K562 (cell line): Measurements from ENCODE around the gene ZNF768. TPM values are rescaled to one million over a fixed set of nuclear protein-coding genes. Genes with fewer than 3 reads are reported as not detected.
A peak's percentile ranks its signal among the peaks of the same experiment; 100 is the strongest.
"Not testable (repeated sequence)": the region's sequence is repeated elsewhere in the genome, so short reads cannot be mapped to it uniquely, and the experiment has no call there.

ENCODE experiments used
- ATAC-seq: fragments of 200-7000 bp; cut with Tn5 transposase; 3 replicates; pipeline ENCODE4 v1.9.1; 2020; ENCODE audit warnings: moderate library complexity
- BruUV-seq: library from RNA; stranded (reverse); fragments of 400-500 nt; replicated peaks from 2 replicates; lab custom pipeline; 2021; lab: Mats Ljungman, UMichigan
- CTCF ChIA-PET: fragments of 300-600 bp; formaldehyde crosslinking; extraction: SDS; loops from one replicate; lab custom pipeline; 2021; ENCODE audit warnings: low intra/inter-chr PET ratio; lab: Yijun Ruan, JAX
- POLR2A ChIA-PET: fragments of 300-600, 350-650 bp; sonication (Branson Sonifier 250); formaldehyde crosslinking; extraction: SDS; loops from one replicate; lab custom pipeline; 2021; ENCODE audit warnings: antibody characterized with exemption, inconsistent platforms; lab: Yijun Ruan, JAX
- DNase-seq, 4 experiments: peaks; one replicate each; pipeline versions ENCODE4 v3.0.0 to v3.0.0-alpha.2; 2011 to 2018; ENCODE audit warnings: low spot score in 3 of 4, mixed read lengths in 3 of 4; ENCODE audit errors: extremely low read depth in 1 of 4
- FAIRE-seq: peaks from 2 replicates; lab custom pipeline; 2011; peaks lifted over from hg19 to GRCh38; lab: Jason Lieb, UNC
- H2AFZ ChIP-seq: 2 replicates; pipeline ENCODE4 v1.6.0; 2011; ENCODE audit warnings: low read depth, low read length, control low read depth, inconsistent platforms
- H3K27ac ChIP-seq: fragments of 200-600 bp; 3 replicates; pipeline ENCODE4 v1.8.0; 2011; ENCODE audit warnings: low read depth, mild to moderate bottlenecking, control low read depth, inconsistent platforms, low read length, moderate library complexity, mixed read lengths; ENCODE audit errors: extremely low read depth
- H3K27me3 ChIP-seq, 2 experiments: fragments of 300-600 bp in 1 of 2; 2 replicates in 1 of 2; 3 replicates in 1 of 2; pipeline versions ENCODE4 v1.6.0 to v1.8.0; 2011; ENCODE audit warnings: inconsistent platforms in 2 of 2, low read length in 2 of 2, mild to moderate bottlenecking in 1 of 2, mixed read lengths in 1 of 2, moderate library complexity in 1 of 2; ENCODE audit not compliant: control insufficient read depth in 2 of 2, insufficient read depth in 2 of 2
- H3K36me3 ChIP-seq: fragments of 300-600 bp; 3 replicates; pipeline ENCODE4 v1.8.0; 2011; ENCODE audit warnings: mild to moderate bottlenecking, low read length, inconsistent platforms; ENCODE audit not compliant: control insufficient read depth, insufficient read depth
- H3K4me1 ChIP-seq, 2 experiments: fragments of 200-600 bp in 1 of 2; replicated peaks in 1 of 2; 2 replicates in 1 of 2; 3 replicates in 1 of 2; pipeline versions ENCODE4 v1.5.1 to v1.8.0; 2011; ENCODE audit warnings: inconsistent platforms in 2 of 2, low read length in 2 of 2, mild to moderate bottlenecking in 1 of 2, mixed read lengths in 1 of 2, moderate library complexity in 1 of 2; ENCODE audit not compliant: control insufficient read depth in 2 of 2, insufficient read depth in 2 of 2
- H3K4me2 ChIP-seq: 2 replicates; pipeline ENCODE4 v1.6.1; 2011; ENCODE audit warnings: low read length, control low read depth, inconsistent platforms, mixed read lengths; ENCODE audit not compliant: insufficient read depth
- H3K4me3 ChIP-seq: fragments of 200-600 bp; sonication (generic), shearing (Covaris generic); 2 replicates; pipeline ENCODE4 v1.5.1; 2016; ENCODE audit warnings: control low read depth, inconsistent platforms
- H3K79me2 ChIP-seq: fragments of 200-600 bp; 3 replicates; pipeline ENCODE4 v1.8.0; 2011; ENCODE audit warnings: low read length, inconsistent platforms; ENCODE audit not compliant: control insufficient read depth, insufficient read depth
- H3K9ac ChIP-seq, 2 experiments: 2 replicates each; pipeline versions ENCODE4 v1.6.0 to v1.6.1; 2011; ENCODE audit warnings: low read depth in 2 of 2, low read length in 2 of 2, control low read depth in 1 of 2, inconsistent platforms in 1 of 2, mild to moderate bottlenecking in 1 of 2, mixed read lengths in 1 of 2; ENCODE audit not compliant: insufficient read depth in 1 of 2
- H3K9me1 ChIP-seq: one replicate; pipeline ENCODE4 v1.6.0; 2011; ENCODE audit warnings: inconsistent platforms, mild to moderate bottlenecking, low read length, moderate library complexity; ENCODE audit not compliant: control insufficient read depth, insufficient read depth
- H3K9me3 ChIP-seq: replicated peaks from 2 replicates; pipeline ENCODE4 v1.5.1; 2011; ENCODE audit warnings: low read depth, low read length, inconsistent platforms; ENCODE audit not compliant: control insufficient read depth, insufficient read depth
- H4K20me1 ChIP-seq: replicated peaks from 2 replicates; pipeline ENCODE4 v1.6.1; 2011; ENCODE audit warnings: low read length, inconsistent platforms, mixed read lengths; ENCODE audit not compliant: control insufficient read depth, insufficient read depth
- ARID1B ChIP-seq: fragments of 450-650 bp; IDR thresholded peaks from 2 replicates; pipeline ENCODE4 v1.6.1; 2016; ENCODE audit warnings: antibody characterized with exemption, mild to moderate bottlenecking, inconsistent platforms
- ESRRB ChIP-seq: fragments of 250-450 bp; sonication (Bioruptor Pico); IDR thresholded peaks from 2 replicates; pipeline ENCODE4 v1.5.0; 2020; ENCODE audit warnings: mild to moderate bottlenecking, moderate library complexity, borderline replicate concordance
- STAG1 ChIP-seq: sonication (generic); formaldehyde crosslinking; IDR thresholded peaks from 2 replicates; pipeline ENCODE4 v1.5.0; 2020; ENCODE audit warnings: missing genetic modification reagents, borderline replicate concordance
- TCF3 ChIP-seq: sonication (generic); formaldehyde crosslinking; IDR thresholded peaks from 2 replicates; pipeline ENCODE4 v1.4.0; 2020; ENCODE audit warnings: mild to moderate bottlenecking, missing genetic modification reagents
- ZBTB40 ChIP-seq, 2 experiments: fragments of 450-650 bp in 1 of 2; sonication (generic) in 1 of 2; formaldehyde crosslinking in 1 of 2; IDR thresholded peaks; 2 replicates each; pipeline versions ENCODE4 v1.7.1 to v1.9.0; 2016 to 2022; ENCODE audit warnings: inconsistent platforms in 1 of 2, mild to moderate bottlenecking in 1 of 2, missing genetic modification reagents in 1 of 2
- WGBS: fragments of 100-300 bp; shearing (Covaris generic); methylation state at CpG from one replicate; pipeline ENCODE4 v1.1.6; 2016; ENCODE audit warnings: low coverage, mixed read lengths; ENCODE audit not compliant: insufficient coverage; ENCODE audit errors: missing lambda C conversion rate; 5-methylcytosine and 5-hydroxymethylcytosine counted together
- in situ Hi-C: fragments of 300-500 bp; cut with MboI; formaldehyde crosslinking; loops from 4 replicates; pipeline ENCODE4 v1.15.0; 2018; ENCODE audit warnings: inconsistent platforms, mixed read lengths
- intact Hi-C: fragments of 100-400 bp; cut with micrococcal nuclease; formaldehyde crosslinking; loops from 2 replicates; pipeline ENCODE4 v1.14.2; 2022
- polyA plus RNA-seq, 8 experiments: library from polyadenylated mRNA; depleted of rRNA in 4 of 8; stranded (reverse) in 5 of 8; unstranded in 3 of 8; fragments of >200 nt; fragmentation: Nextera tagmentation in 2 of 8; fragmentation: Illumina TruSeq in 1 of 8; extraction: Ambion mirVana in 2 of 8; extraction: Trizol in 1 of 8; gene quantifications; 2 replicates each; pipeline versions ENCODE4 v1.2.1 to v1.2.3, GENCODE V29; 2011 to 2014; ENCODE audit warnings: inconsistent platforms in 1 of 8, missing spikeins in 1 of 8
- total RNA-seq, 7 experiments: library from RNA; depleted of rRNA in 6 of 7; stranded (reverse); fragments of >200 nt in 6 of 7; fragmentation: Illumina TruSeq in 2 of 7; extraction: Trizol in 2 of 7; gene quantifications; 2 replicates each; pipeline versions ENCODE4 v1.2.1 to v1.2.3, GENCODE V29; 2011 to 2021; ENCODE audit warnings: low replicate concordance in 1 of 7

Gene ZNF768
- total and polyA plus RNA-seq, 9 of the 15 experiments (the other 6 are each of a cell fraction or from before 2014, with no cell fraction given): 0.13 to 50.7 (median 26.9) TPM

- TF ChIP-seq ZBTB40 (IDR thresholded peaks at IDR 0.05): peak; percentile 76
- peak; percentile 62; the same call in 1 of the 2 replicates for TF ChIP-seq ZBTB40 (CRISPR knock-in tag; IDR thresholded peaks at IDR 0.05)
- no peak for TF ChIP-seq ESRRB (CRISPR knock-in tag)
- peak; percentile 29; the same call in 1 of the 2 replicates for TF ChIP-seq TCF3 (CRISPR knock-in tag)
- TF ChIP-seq ARID1B: peak; percentile 33; the same call in 1 of the 2 replicates
- TF ChIP-seq STAG1 (CRISPR knock-in tag): no peak
These were observed 2.4 kb downstream of the ZNF768 start (continued) for GRCh38 chr16:30523768-30524574.

- in situ Hi-C loops, H3K9ac ChIP-seq, BruUV-seq, H3K9me1 ChIP-seq, H3K9me3 ChIP-seq, DNase-seq, H4K20me1 ChIP-seq, ATAC-seq, H3K27ac ChIP-seq, H3K4me2 ChIP-seq, H3K27me3 ChIP-seq, FAIRE-seq, H3K4me3 ChIP-seq, intact Hi-C loops, H2AFZ ChIP-seq: not testable (repeated sequence)
- WGBS: 90% methylated on average over 12 of the region's 12 CpGs
- Histone ChIP-seq H3K4me1 (peaks cover 21 to 47% of the 10 kb centered on the region in 2 experiments; a peak in 4 of 5 replicates), H3K79me2 (peaks cover 19% of the 10 kb centered on the region), H3K36me3 (peaks cover 17% of the 10 kb centered on the region; the same call in 1 of the 3 replicates)
- CTCF ChIA-PET: interaction anchor here (0.6 kb wide), 1 partner anchor 89 kb away, joined by 3 read pairs; no protein-coding TSS in a partner anchor
- POLR2A ChIA-PET: interaction anchor here (0.5 to 4.3 kb wide), 4 partner anchors 13 to 78 kb away, joined by 3 to 16 read pairs (median 4); no protein-coding TSS in a partner anchor
These were observed 3.5 kb downstream of the ZNF768 start for GRCh38 chr16:30522702-30523463.
